HG03108 (cell line): ENCODE data around the gene TPSG1.
"Not testable (repeated sequence)": the region's sequence is repeated elsewhere in the genome, so short reads cannot be mapped to it uniquely, and the experiment has no call there.

Source experiments
- ATAC-seq: cut with Tn5 transposase; IDR thresholded peaks from one replicate; pipeline ENCODE4 v1.9.1; 2021; ENCODE audit warnings: moderate library complexity; ENCODE audit not compliant: unreplicated experiment

TPSG1 gene

GRCh38 chr16:1232049-1232748 lies 7.1 kb upstream of the TPSG1 start:
- not testable (repeated sequence) for ATAC-seq

- not testable (repeated sequence) for ATAC-seq
Observed at GRCh38 chr16:1231301-1231700, 6.2 kb upstream of the TPSG1 start.

GRCh38 chr16:1230471-1231212 lies 5.6 kb upstream of the TPSG1 start:
- ATAC-seq, result not testable (repeated sequence)

DNA sequence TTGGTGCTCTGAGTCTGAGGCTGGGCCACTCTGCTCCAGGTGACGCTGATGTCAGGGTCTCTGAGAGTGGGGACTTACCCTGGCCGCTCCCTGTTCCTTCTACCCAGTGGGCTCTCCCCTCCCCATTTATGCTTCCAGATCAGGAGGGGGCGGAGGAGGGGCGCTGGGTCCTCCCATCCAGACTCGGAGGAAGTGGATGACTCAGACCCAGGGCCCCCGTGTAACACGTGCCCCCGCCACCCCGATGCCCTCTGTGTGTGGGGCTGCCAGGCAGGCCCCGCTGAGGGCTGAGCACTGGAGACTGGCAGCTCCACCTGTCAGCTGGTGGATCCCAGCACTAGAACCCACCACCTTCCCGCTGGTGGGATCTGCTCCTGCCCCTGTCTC lies 5.0 kb upstream of the TPSG1 start, which contains the start of gene TPSB2:
TSS of gene TPSB2 (minus strand) at position 101 of the 387 bp plus-strand sequence. CDS start 233 bp downstream, outside the sequence.
- ATAC-seq, result not testable (repeated sequence)

DNA sequence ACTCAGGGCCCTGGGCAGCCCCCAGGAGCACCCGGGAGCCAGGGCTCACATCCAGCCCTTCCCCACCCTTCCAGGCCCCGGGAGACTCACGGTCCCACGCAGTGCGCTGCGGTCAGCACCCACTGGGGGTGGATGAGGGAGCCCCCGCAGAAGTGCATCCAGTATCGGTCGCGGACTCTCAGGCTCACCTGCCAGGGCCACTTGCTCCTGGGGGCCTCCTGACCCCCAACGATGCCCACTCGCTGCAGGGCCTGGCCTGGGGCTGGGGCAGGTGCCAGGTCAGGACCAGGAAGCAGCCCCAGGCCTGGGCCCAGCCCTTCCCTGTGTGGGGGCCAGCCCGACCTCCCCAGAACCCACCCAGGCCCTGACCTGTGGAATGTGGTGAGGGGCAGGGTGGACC lies 4.4 kb upstream of the TPSG1 start:
- ATAC-seq, result not testable (repeated sequence)

GRCh38 chr16:1228227-1228626 lies 3.2 kb upstream of the TPSG1 start:
- ATAC-seq, result not testable (repeated sequence)

- ATAC-seq, result not testable (repeated sequence)
Observed at GRCh38 chr16:1226692-1227091, 1.6 kb upstream of the TPSG1 start.

DNA sequence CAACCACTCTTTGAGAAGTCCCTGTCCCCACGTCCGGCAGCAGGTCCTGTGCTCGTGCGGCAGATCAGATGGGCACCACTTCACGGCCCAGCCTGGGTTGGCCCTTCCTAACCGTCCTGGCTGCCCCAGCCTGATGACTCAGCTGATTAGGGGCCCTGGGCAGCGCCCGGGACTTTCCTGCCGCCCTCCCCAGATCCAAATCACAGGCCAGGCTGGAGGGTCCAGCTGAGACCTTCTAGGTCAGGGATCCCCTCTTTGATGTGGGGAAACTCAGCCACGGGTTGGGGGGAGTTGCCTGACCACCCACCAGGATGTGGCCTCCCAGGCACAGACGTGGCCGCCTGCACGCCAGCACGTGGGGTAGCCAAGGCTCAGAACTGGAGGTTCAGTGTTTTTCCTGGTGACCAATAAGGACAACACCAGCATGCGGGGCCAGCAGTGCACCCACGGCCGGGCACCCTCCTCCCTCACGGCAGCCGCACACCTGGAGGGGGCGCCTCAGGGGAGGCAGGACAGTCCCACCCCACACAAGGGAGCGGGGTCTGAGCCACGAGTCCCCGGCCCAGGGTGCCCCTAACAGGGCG lies 752 bp upstream of the TPSG1 start:
- ATAC-seq, result not testable (repeated sequence)

DNA sequence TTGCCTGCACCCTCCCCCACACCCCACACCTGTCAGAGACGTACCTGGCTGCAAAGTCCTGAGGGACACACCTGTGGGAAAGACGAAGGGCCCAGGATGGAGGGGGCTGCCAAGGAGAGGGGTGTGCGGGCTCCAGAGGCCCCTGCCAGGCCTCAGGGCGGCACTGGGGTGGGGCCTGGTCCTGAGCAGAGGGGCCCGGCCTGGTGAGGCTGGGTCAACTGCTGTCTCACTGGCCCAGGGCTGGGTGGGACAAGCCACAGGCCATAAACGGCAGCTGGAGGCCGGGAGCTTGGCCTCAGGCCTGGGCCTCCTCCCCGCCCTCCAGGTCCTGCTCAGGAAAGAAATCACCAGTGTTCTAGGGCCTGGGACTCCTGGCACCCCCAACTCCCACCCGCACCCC lies 510 bp downstream of the TPSG1 start:
- no peak for ATAC-seq

- no peak for ATAC-seq
Observed at GRCh38 chr16:1223355-1224214, 1.5 kb downstream of the TPSG1 start.

GRCh38 chr16:1222553-1223354 lies 2.3 kb downstream of the TPSG1 start:
- no peak for ATAC-seq

DNA sequence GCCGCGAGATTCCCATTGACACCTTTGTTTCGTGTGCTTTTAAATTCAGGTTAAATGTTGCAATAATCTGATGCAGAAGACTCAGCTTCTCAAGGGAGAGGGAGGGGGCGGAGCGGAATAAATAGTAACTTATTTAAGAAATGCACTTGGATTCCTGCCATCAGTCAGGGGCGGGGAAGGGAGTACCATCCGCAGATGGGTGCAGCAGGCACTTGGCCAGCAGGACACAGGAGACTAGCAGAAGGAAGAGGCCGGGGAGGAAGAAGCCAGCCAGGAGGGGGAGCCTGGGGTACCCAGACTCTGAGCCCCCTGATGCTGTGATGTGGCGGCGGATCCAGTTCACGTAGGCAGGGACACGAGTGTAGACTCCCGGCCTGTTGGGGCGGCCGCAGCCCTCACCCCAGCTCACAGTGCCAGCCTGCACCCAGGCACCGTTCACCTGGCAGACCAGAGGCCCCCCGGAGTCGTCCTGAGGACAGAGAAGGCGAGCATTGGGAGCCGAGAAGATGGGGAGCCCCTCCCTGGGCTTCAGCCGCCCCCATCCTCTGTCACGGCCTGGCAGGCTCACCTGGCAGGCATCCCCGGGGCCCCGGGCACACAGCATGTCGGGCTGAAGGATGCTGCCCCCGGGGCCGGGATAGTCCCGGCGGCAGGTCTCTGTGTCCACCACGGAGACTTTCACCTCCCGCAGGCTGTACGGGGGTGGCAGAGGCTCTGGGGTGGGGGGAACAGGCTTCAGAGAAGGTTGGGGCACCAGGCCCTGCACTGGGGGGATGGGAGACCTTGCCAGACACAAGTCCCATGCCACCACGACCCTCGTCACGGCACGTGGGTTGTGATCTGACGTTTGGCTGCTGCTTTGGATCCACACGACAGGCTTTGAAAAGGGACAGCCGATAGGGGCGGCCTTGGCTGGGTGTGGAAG lies 3.2 kb downstream of the TPSG1 start:
- no peak for ATAC-seq

- ATAC-seq, result no peak
Observed at GRCh38 chr16:1220841-1221627, 4.0 kb downstream of the TPSG1 start.

GRCh38 chr16:1220098-1220728 lies 4.9 kb downstream of the TPSG1 start:
- no peak for ATAC-seq

DNA sequence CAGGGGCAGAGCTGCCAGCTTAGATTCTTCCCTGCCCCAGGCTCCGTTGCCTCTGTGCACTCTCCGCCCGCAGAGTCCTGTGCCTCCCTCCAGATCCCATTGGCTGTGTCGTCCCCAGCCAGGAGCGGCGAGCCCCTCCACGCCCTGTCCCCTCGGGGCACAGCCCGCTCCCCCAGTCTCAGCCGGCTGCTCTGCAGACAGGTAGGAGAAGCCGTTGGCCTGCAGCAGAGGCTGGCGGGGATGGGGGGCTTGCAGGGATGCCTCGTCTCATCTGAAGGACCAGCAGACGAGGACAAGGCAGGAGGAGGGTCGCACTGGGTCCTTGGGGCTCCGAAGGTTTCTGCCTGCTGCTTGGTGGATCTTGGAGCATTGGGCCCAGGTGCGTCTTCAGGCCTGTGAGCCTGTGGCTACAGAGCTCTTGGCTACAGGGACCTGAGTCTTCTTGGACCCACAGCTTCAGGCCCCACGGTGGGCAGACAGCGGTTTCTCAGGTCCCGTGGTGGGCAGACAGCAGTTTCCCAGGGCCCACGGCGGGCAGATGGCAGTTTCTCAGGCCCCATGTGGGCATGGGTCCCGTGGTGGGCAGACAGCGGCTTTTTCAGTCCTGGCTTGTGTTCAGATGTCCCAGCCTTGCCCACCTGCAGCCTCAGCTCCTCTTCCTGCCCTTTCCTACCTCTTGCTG lies 6.0 kb downstream of the TPSG1 start:
- ATAC-seq, result no peak

GRCh38 chr16:1218061-1218929 lies 6.8 kb downstream of the TPSG1 start:
- ATAC-seq, result no peak
